ENCODE data around the gene GSS.

- no peak for TF ChIP-seq CTCF (IDR thresholded peaks at IDR 0.05)
- no peak for TF ChIP-seq POLR2A (IDR thresholded peaks at IDR 0.05)
- TF ChIP-seq EP300 (IDR thresholded peaks at IDR 0.05) = no peak
Observed at GRCh38 chr20:34977365-34978091, 21.9 kb upstream of the GSS start.
